Immature natural killer cell (primary cell): ENCODE data around the gene WWC1. TPM values are rescaled to one million over a fixed set of nuclear protein-coding genes. Genes with fewer than 3 reads are reported as not detected.

Experiments
- DNase-seq, 3 donors: peaks; one replicate each; pipeline ENCODE4 v3.0.0; 2022; ENCODE audit warnings: mixed read lengths in 1 of 3
- H3K27ac Mint-ChIP-seq, 6 donors: one replicate each; pipeline ENCODE4 v1.8.0; 2020; ENCODE audit warnings: mixed read lengths in 6 of 6, mild to moderate bottlenecking in 5 of 6, inconsistent platforms in 4 of 6, moderate library complexity in 3 of 6
- H3K27me3 Mint-ChIP-seq, 3 donors: one replicate each; pipeline ENCODE4 v1.8.0; 2020 to 2021; ENCODE audit warnings: low read depth in 3 of 3, mild to moderate bottlenecking in 3 of 3, mixed read lengths in 3 of 3, moderate library complexity in 3 of 3, inconsistent platforms in 1 of 3
- H3K36me3 Mint-ChIP-seq, 3 donors: one replicate each; pipeline ENCODE4 v1.8.0; 2020; ENCODE audit warnings: mixed read lengths in 3 of 3, inconsistent platforms in 2 of 3, mild to moderate bottlenecking in 2 of 3
- H3K4me1 Mint-ChIP-seq, 2 donors: one replicate each; pipeline ENCODE4 v1.8.0; 2020; ENCODE audit warnings: inconsistent platforms in 2 of 2, mild to moderate bottlenecking in 2 of 2, mixed read lengths in 2 of 2, moderate library complexity in 1 of 2
- H3K4me3 Mint-ChIP-seq, 5 donors: one replicate each; pipeline ENCODE4 v1.8.0; 2020; ENCODE audit warnings: mild to moderate bottlenecking in 5 of 5, mixed read lengths in 5 of 5, inconsistent platforms in 3 of 5, moderate library complexity in 3 of 5
- H3K9me3 Mint-ChIP-seq, 6 donors: one replicate each; pipeline ENCODE4 v1.8.0; 2020; ENCODE audit warnings: mild to moderate bottlenecking in 6 of 6, mixed read lengths in 6 of 6, inconsistent platforms in 4 of 6, moderate library complexity in 3 of 6
- polyA plus RNA-seq, 3 donors: library from polyadenylated mRNA; unstranded; fragments of 300-500 nt; fragmentation: Illumina TruSeq; gene quantifications; one replicate each; pipeline ENCODE4 v1.2.3, GENCODE V29; 2021

The WWC1 gene
- polyA plus RNA-seq, 3 donors from 2014 or later, result 0.40 TPM; not detected in 2

GRCh38 chr5:168359820-168360460, 68.5 kb downstream of the WWC1 start:
- Mint-ChIP-seq H3K36me3 (no peaks in the 10 kb centered on the region), H3K4me1 (no peaks in the 10 kb centered on the region), H3K27me3 (peaks cover 0 to 3% (median 0%) of the 10 kb centered on the region in 3 donors), H3K4me3 (no peak overlapping the region), H3K27ac (no peak overlapping the region), H3K9me3 (no peaks in the 10 kb centered on the region)
- DNase-seq, result no peak

- no peak overlapping the region for H3K4me3 Mint-ChIP-seq
- H3K4me1 Mint-ChIP-seq, result no peaks in the 10 kb centered on the region
- peaks cover 0 to 3% (median 0%) of the 10 kb centered on the region in 3 donors for H3K27me3 Mint-ChIP-seq
- no peaks in the 10 kb centered on the region for H3K36me3 Mint-ChIP-seq
- no peak for DNase-seq
- H3K27ac Mint-ChIP-seq, result no peak overlapping the region
- H3K9me3 Mint-ChIP-seq, result no peaks in the 10 kb centered on the region
Observed at GRCh38 chr5:168360521-168361285, 69.3 kb downstream of the WWC1 start.

- H3K27me3 Mint-ChIP-seq, result peaks cover 0 to 3% (median 0%) of the 10 kb centered on the region in 3 donors
- H3K9me3 Mint-ChIP-seq, result peaks cover 0 to 2% (median 0%) of the 10 kb centered on the region in 6 donors
- no peaks in the 10 kb centered on the region for H3K4me1 Mint-ChIP-seq
- H3K27ac Mint-ChIP-seq, result no peak overlapping the region
- DNase-seq, result no peak
- no peak overlapping the region for H3K4me3 Mint-ChIP-seq
- no peaks in the 10 kb centered on the region for H3K36me3 Mint-ChIP-seq
Observed at GRCh38 chr5:168362097-168362885, 70.8 kb downstream of the WWC1 start.

- peaks cover 0 to 2% (median 0%) of the 10 kb centered on the region in 6 donors for H3K9me3 Mint-ChIP-seq
- no peaks in the 10 kb centered on the region for H3K4me1 Mint-ChIP-seq
- H3K36me3 Mint-ChIP-seq, result no peaks in the 10 kb centered on the region
- no peak overlapping the region for H3K4me3 Mint-ChIP-seq
- DNase-seq, result no peak
- H3K27ac Mint-ChIP-seq, result no peak overlapping the region
- peaks cover 0 to 3% (median 0%) of the 10 kb centered on the region in 3 donors for H3K27me3 Mint-ChIP-seq
Observed at GRCh38 chr5:168364151-168364661, 72.8 kb downstream of the WWC1 start.

- no peak overlapping the region for H3K4me3 Mint-ChIP-seq
- peaks cover 0 to 2% (median 0%) of the 10 kb centered on the region in 6 donors for H3K9me3 Mint-ChIP-seq
- H3K27ac Mint-ChIP-seq, result no peak overlapping the region
- H3K36me3 Mint-ChIP-seq, result no peaks in the 10 kb centered on the region
- H3K27me3 Mint-ChIP-seq, result peaks cover 0 to 3% (median 0%) of the 10 kb centered on the region in 3 donors
- DNase-seq, result no peak
- H3K4me1 Mint-ChIP-seq, result no peaks in the 10 kb centered on the region
Observed at GRCh38 chr5:168364750-168365550, 73.5 kb downstream of the WWC1 start.

- no peaks in the 10 kb centered on the region for H3K4me1 Mint-ChIP-seq
- no peaks in the 10 kb centered on the region for H3K36me3 Mint-ChIP-seq
- H3K4me3 Mint-ChIP-seq, result no peak overlapping the region
- H3K27ac Mint-ChIP-seq, result no peak overlapping the region
- H3K9me3 Mint-ChIP-seq, result peaks cover 0 to 2% (median 0%) of the 10 kb centered on the region in 6 donors
- H3K27me3 Mint-ChIP-seq, result peaks cover 0 to 3% (median 0%) of the 10 kb centered on the region in 3 donors
- DNase-seq, result no peak
Observed at GRCh38 chr5:168365581-168366081, 74.2 kb downstream of the WWC1 start.

GRCh38 chr5:168366116-168366515, 74.7 kb downstream of the WWC1 start:
- Mint-ChIP-seq H3K27ac (no peak overlapping the region), H3K36me3 (no peaks in the 10 kb centered on the region), H3K4me3 (no peak overlapping the region), H3K4me1 (no peaks in the 10 kb centered on the region), H3K27me3 (peaks cover 0 to 3% (median 0%) of the 10 kb centered on the region in 3 donors), H3K9me3 (peaks cover 0 to 2% (median 0%) of the 10 kb centered on the region in 6 donors)
- no peak for DNase-seq

- H3K4me1 Mint-ChIP-seq, result no peaks in the 10 kb centered on the region
- no peak overlapping the region for H3K4me3 Mint-ChIP-seq
- DNase-seq, result no peak
- no peaks in the 10 kb centered on the region for H3K36me3 Mint-ChIP-seq
- peaks cover 0 to 2% (median 0%) of the 10 kb centered on the region in 6 donors for H3K9me3 Mint-ChIP-seq
- H3K27ac Mint-ChIP-seq, result no peak overlapping the region
- peaks cover 0 to 3% (median 0%) of the 10 kb centered on the region in 3 donors for H3K27me3 Mint-ChIP-seq
Observed at GRCh38 chr5:168368854-168369253, 77.4 kb downstream of the WWC1 start.

GRCh38 chr5:168370831-168371230, 79.4 kb downstream of the WWC1 start:
- Mint-ChIP-seq H3K4me3 (no peak overlapping the region), H3K36me3 (no peaks in the 10 kb centered on the region), H3K27me3 (peaks cover 0 to 3% (median 0%) of the 10 kb centered on the region in 3 donors), H3K4me1 (no peaks in the 10 kb centered on the region), H3K9me3 (peaks cover 0 to 2% (median 0%) of the 10 kb centered on the region in 6 donors), H3K27ac (no peak overlapping the region)
- DNase-seq, result no peak

GRCh38 chr5:168372356-168372946, 81.0 kb downstream of the WWC1 start:
- H3K4me3 Mint-ChIP-seq, result no peak overlapping the region
- H3K9me3 Mint-ChIP-seq, result no peaks in the 10 kb centered on the region
- no peak overlapping the region for H3K27ac Mint-ChIP-seq
- DNase-seq, result no peak
- no peaks in the 10 kb centered on the region for H3K36me3 Mint-ChIP-seq
- no peaks in the 10 kb centered on the region for H3K4me1 Mint-ChIP-seq
- no peaks in the 10 kb centered on the region for H3K27me3 Mint-ChIP-seq

- DNase-seq, result no peak
- H3K4me3 Mint-ChIP-seq, result no peak overlapping the region
- H3K9me3 Mint-ChIP-seq, result no peaks in the 10 kb centered on the region
- H3K4me1 Mint-ChIP-seq, result no peaks in the 10 kb centered on the region
- H3K36me3 Mint-ChIP-seq, result no peaks in the 10 kb centered on the region
- H3K27me3 Mint-ChIP-seq, result peaks cover 0 to 2% (median 0%) of the 10 kb centered on the region in 3 donors
- H3K27ac Mint-ChIP-seq, result no peak overlapping the region
Observed at GRCh38 chr5:168374532-168374931, 83.1 kb downstream of the WWC1 start.

GRCh38 chr5:168375214-168375613, 83.8 kb downstream of the WWC1 start:
- Mint-ChIP-seq H3K27me3 (peaks cover 0 to 2% (median 2%) of the 10 kb centered on the region in 3 donors), H3K4me3 (no peak overlapping the region), H3K4me1 (no peaks in the 10 kb centered on the region), H3K27ac (no peak overlapping the region), H3K9me3 (peaks cover 0 to 2% (median 0%) of the 10 kb centered on the region in 6 donors), H3K36me3 (no peaks in the 10 kb centered on the region)
- no peak for DNase-seq
